GM21390 (cell line): ENCODE data around the gene TRIM40.
"Not testable (repeated sequence)": the region's sequence is repeated elsewhere in the genome, so short reads cannot be mapped to it uniquely, and the experiment has no call there.

ENCODE experiments used
- ATAC-seq: cut with Tn5 transposase; IDR thresholded peaks from one replicate; pipeline ENCODE4 v1.9.1; 2021; ENCODE audit not compliant: unreplicated experiment

The TRIM40 gene

DNA sequence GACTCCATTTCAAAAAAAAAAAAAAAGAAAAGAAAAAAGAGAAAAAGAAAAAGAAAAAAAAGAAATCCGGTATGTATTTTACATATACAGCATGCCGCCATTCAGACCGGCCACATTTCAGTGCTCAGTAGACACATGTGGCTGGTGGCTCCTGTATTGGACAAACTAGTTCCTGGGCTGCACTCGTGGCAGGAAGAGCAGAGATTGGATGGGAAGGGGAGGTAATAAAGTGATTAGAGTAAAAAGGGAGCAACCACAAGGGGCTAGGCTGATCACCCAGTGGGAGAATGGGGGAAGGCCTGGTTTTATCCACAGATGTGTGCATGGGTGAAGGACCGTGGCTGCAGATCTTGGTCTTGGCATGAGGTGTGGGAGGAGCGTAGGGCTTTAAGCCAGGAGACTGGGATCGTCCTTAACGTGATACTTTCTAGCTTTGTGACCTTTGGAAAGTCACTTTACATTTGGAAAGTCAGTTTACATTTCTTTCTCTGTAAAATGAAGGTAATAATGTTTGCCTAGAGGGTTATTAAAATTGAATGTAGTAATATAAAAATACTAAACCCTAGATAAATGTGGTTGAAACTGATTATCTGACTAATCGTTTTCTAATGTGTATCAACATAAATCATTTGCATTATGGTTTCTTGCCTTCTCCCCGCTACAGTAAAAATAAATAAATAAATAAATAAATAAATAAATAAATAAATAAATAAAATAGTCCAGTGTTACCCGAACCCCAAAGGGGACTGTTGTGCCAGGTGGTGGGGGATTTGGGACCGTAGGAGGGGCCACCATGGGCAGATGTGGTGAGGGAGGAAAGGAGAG lies 26.5 kb downstream of the TRIM40 start:
- ATAC-seq = no peak

- no peak for ATAC-seq
Measured at GRCh38 chr6:30163090-30163917, 27.4 kb downstream of the TRIM40 start, which contains the start of gene TRIM15. Gene TRIM15 (plus strand): TSS chr6:30163546. CDS start chr6:30163685, 139 bp downstream.

DNA sequence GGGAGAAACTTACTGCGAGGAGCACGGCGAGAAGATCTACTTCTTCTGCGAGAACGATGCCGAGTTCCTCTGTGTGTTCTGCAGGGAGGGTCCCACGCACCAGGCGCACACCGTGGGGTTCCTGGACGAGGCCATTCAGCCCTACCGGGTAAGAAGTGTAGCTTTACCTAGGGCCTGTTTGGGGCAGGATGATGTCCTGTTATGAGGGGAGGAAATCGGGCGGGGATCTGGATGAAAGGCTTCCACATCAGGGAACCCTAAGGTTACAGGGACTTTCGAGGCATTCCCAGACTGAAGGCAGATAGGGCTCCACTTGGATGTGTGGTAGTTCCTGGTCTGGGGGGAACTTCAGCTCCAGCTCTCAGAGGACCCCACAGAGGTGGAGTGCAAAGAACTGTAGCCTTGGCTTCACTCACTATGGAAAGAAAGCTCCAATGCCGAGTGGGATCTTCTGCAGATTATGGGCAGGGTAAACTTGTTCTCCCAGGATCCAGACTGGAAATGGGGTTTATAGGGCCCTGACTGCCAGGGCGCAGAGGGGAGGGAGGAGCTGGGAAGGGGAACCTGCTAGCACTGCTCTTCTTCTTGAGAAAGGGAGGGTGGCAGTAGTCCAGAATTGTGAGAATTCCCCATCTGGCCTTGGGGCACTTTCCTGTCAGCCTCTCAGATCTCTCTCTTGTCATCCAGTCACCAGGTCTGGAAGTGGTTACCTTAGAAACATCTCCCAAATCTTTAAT lies 28.1 kb downstream of the TRIM40 start:
- ATAC-seq = no peak

DNA sequence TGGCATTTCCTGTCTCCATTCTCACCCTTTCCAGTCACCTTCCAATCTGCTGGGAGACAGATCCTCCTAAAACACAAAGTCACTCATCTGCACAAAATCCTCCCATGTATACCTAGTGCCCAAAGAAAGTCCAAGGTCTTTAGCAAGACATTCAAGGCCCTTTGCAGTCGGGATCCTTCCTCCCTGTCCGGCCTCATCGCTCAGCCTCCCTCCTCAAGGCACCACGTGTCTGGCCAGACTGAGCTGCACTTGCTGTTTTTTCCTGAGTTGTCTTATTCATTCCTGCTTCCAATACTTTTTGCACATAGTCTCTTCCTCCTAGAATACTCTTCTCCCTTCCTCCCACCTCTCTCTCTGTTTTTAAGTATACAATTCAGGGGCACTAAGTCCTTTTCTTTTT lies 28.8 kb downstream of the TRIM40 start:
- no peak for ATAC-seq

DNA sequence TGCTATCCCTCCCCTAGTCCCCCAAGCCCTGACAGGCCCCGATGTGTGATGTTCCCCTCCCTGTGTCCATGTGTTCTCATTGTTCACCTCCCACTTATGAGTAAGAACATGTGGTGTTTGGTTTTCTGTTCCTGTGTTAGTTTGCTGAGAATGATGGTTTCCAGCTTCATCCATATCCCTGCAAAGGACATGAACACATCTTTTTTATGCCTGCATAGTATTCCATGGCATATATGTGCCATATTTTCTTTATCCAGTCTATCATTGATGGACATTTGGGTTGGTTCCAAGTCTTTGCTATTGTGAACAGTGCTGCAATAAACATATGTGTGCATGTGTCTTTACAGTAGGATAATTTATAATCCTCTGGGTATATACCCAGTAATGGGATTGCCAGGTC lies 29.3 kb downstream of the TRIM40 start:
- ATAC-seq = not testable (repeated sequence)

DNA sequence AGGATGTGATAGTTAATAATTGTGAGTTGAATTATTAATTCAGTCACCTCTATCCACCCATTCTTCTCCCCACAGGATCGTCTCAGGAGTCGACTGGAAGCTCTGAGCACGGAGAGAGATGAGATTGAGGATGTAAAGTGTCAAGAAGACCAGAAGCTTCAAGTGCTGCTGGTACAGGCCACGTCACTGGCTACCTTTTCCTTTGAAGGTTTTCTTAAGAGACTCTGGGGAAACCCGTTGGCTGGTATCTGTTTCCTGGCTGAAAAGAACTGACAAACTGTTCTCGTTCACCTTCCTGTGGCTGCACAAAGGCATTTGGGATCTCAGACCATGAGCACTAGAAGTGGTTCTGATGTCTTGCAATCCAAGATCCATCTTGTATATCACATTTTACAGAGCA lies 31.2 kb downstream of the TRIM40 start:
- no peak for ATAC-seq

- ATAC-seq = no peak
Measured at GRCh38 chr6:30168741-30169140, 32.8 kb downstream of the TRIM40 start.

- no peak for ATAC-seq
Measured at GRCh38 chr6:30169658-30170614, 34.0 kb downstream of the TRIM40 start.

DNA sequence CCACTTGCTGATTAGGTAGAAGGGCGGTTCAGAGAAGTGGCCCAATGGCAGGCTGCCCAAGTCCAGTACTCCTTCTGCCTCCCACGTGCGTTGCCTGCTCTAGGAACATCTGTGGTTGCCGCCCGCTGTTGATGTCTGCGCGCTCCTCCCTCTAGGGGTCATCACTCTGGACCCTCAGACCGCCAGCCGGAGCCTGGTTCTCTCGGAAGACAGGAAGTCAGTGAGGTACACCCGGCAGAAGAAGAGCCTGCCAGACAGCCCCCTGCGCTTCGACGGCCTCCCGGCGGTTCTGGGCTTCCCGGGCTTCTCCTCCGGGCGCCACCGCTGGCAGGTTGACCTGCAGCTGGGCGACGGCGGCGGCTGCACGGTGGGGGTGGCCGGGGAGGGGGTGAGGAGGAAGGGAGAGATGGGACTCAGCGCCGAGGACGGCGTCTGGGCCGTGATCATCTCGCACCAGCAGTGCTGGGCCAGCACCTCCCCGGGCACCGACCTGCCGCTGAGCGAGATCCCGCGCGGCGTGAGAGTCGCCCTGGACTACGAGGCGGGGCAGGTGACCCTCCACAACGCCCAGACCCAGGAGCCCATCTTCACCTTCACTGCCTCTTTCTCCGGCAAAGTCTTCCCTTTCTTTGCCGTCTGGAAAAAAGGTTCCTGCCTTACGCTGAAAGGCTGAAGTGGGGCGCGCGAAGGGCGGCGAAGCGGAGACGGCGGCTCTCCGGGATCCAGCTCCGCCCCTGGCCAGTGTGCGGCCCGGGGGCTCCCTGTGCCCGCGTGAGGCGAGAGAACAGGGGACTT lies 35.9 kb downstream of the TRIM40 start:
- ATAC-seq = no peak

- ATAC-seq = no peak
Measured at GRCh38 chr6:30172681-30173080, 36.7 kb downstream of the TRIM40 start.

GRCh38 chr6:30175765-30176164 lies 39.8 kb downstream of the TRIM40 start:
- no peak for ATAC-seq

GRCh38 chr6:30178837-30179236 lies 42.9 kb downstream of the TRIM40 start:
- no peak for ATAC-seq

GRCh38 chr6:30180145-30180544 lies 44.2 kb downstream of the TRIM40 start:
- no peak for ATAC-seq

- ATAC-seq = no peak
Measured at GRCh38 chr6:30184417-30185031, 48.6 kb downstream of the TRIM40 start.

DNA sequence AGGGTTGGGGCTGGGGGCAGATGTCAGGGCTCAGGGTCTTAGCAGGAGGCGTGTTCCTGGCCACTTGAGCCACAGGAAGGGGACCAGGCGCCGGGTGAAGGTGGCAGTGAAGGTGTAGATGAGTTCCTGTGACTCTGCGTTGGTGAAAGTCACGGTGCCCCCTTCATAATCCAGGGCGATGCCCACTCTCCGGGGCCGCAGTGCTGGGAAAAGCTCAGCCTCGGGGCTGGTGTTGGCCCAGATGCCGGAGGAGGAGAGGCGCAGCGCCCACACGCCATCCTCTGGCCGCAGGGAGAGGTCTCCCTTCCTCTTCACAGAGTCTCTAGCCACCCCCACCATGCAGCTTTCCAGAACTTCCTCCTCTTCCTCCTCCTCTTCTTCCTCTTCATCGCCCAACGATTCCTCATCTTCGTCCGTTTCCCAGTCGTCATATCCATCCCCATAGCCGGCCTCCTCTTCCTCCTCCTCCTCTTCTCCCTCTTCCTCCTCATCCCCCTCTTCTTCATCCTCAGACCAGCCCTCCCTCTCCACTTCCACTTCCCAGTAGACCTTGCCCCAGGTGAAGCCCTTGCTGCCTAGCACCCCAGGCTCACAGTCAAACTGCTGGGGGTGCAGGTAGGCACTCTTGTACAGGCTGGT lies 50.0 kb downstream of the TRIM40 start:
- ATAC-seq = no peak

GRCh38 chr6:30188541-30188940 lies 52.6 kb downstream of the TRIM40 start:
- ATAC-seq = no peak

- no peak for ATAC-seq
Measured at GRCh38 chr6:30192076-30192475, 56.1 kb downstream of the TRIM40 start.
